HG02981 (cell line): ENCODE data around the gene HMSD.
"Not testable (repeated sequence)": the region's sequence is repeated elsewhere in the genome, so short reads cannot be mapped to it uniquely, and the experiment has no call there.

Source experiments
- ATAC-seq: cut with Tn5 transposase; IDR thresholded peaks from one replicate; pipeline ENCODE4 v1.9.1; 2021; ENCODE audit warnings: mild to moderate bottlenecking, moderate library complexity; ENCODE audit not compliant: unreplicated experiment

The HMSD gene

GRCh38 chr18:63949068-63949737 lies at the start of gene HMSD:
HMSD (plus strand) TSS chr18:63949301; CDS start chr18:63953456, 4,155 bp downstream.
- ATAC-seq: peak; percentile 86

GRCh38 chr18:63903851-63904570 lies 45.1 kb upstream of the HMSD start:
- no peak for ATAC-seq

- no peak for ATAC-seq
These were observed 44.4 kb upstream of the HMSD start for GRCh38 chr18:63904694-63905093.

GRCh38 chr18:63905361-63905760 lies 43.7 kb upstream of the HMSD start:
- ATAC-seq: no peak

GRCh38 chr18:63906056-63906455 lies 43.0 kb upstream of the HMSD start:
- no peak for ATAC-seq

GRCh38 chr18:63907664-63908063 lies 41.4 kb upstream of the HMSD start, which contains the start of gene SERPINB10:
SERPINB10 (plus strand) TSS chr18:63907958; CDS start chr18:63915511, 7,553 bp downstream.
- no peak for ATAC-seq

GRCh38 chr18:63908858-63909257 lies 40.2 kb upstream of the HMSD start:
- ATAC-seq: no peak

- no peak for ATAC-seq
These were observed 39.2 kb upstream of the HMSD start for GRCh38 chr18:63909870-63910269.

- no peak for ATAC-seq
These were observed 31.3 kb upstream of the HMSD start for GRCh38 chr18:63917817-63918216.

- no peak for ATAC-seq
These were observed 27.1 kb upstream of the HMSD start for GRCh38 chr18:63922049-63922448.

GRCh38 chr18:63924551-63924950 lies 24.6 kb upstream of the HMSD start:
- no peak for ATAC-seq

GRCh38 chr18:63928331-63928730 lies 20.8 kb upstream of the HMSD start:
- ATAC-seq: no peak

GRCh38 chr18:63929369-63929768 lies 19.7 kb upstream of the HMSD start:
- not testable (repeated sequence) for ATAC-seq

GRCh38 chr18:63930773-63931354 lies 18.2 kb upstream of the HMSD start:
- no peak for ATAC-seq

- peak; percentile 99 for ATAC-seq
These were observed 12.8 kb upstream of the HMSD start for GRCh38 chr18:63936156-63936931.

- peak; percentile 5 for ATAC-seq
These were observed 12.1 kb upstream of the HMSD start for GRCh38 chr18:63936932-63937393.

GRCh38 chr18:63940008-63940407 lies 9.1 kb upstream of the HMSD start:
- ATAC-seq: no peak

GRCh38 chr18:63940543-63941050 lies 8.5 kb upstream of the HMSD start:
- not testable (repeated sequence) for ATAC-seq

- ATAC-seq: no peak
These were observed 1.9 kb upstream of the HMSD start for GRCh38 chr18:63947051-63947790.

- ATAC-seq: peak; percentile 46
These were observed 2.2 kb downstream of the HMSD start for GRCh38 chr18:63951302-63951705.
